SHP77 treated with DMSO at 0.1 percent for 48 hours (cell line): ENCODE measurements around the gene TSPYL6.
"Not testable (repeated sequence)": the region's sequence is repeated elsewhere in the genome, so short reads cannot be mapped to it uniquely, and the experiment has no call there.

Experiments used
- DNase-seq: peaks from one replicate; lab custom pipeline; 2025; lab: John Stamatoyannopoulos, UW

TSPYL6 gene

DNA sequence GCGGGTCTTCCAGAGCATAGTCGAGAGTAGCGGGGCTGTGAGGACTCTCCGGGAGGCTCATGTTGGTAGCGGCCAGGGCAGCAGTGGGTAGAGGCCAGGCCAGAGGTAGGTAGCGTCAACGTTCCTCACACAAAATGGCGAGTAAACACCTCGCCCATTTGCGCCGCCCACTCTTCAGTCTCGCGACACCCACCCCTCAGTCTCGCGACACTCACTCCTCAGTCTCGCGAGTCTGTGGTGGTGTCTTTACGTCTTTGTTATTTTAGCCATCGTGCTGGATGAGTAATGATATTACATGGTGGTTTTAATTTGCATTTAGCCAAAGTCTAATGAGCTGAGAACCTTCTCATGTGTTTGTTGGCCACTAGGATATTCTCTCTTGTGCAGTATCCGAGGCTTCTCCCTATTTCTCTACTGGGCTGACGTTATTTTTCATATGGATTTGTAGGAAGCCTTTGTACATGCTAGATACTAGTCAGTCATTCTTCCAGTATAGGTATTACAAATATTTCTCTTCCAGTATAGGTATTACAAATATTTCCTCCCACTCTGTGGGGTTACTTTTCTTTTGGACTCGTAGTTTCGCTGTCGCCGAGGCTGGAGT, at the start of gene TSPYL6:
Gene TSPYL6, minus strand, starts transcription at position 139 of the 604 bp plus-strand sequence. Its CDS starts 78 bp downstream, at position 61.
- DNase-seq = no peak

GRCh38 chr2:54303631-54304030, 47.6 kb upstream of the TSPYL6 start:
- no peak for DNase-seq

GRCh38 chr2:54298514-54298913, 42.5 kb upstream of the TSPYL6 start:
- no peak for DNase-seq

- no peak for DNase-seq
Measured at GRCh38 chr2:54295911-54296310, 39.9 kb upstream of the TSPYL6 start.

- not testable (repeated sequence) for DNase-seq
Measured at GRCh38 chr2:54294665-54295064, 38.6 kb upstream of the TSPYL6 start.

DNA sequence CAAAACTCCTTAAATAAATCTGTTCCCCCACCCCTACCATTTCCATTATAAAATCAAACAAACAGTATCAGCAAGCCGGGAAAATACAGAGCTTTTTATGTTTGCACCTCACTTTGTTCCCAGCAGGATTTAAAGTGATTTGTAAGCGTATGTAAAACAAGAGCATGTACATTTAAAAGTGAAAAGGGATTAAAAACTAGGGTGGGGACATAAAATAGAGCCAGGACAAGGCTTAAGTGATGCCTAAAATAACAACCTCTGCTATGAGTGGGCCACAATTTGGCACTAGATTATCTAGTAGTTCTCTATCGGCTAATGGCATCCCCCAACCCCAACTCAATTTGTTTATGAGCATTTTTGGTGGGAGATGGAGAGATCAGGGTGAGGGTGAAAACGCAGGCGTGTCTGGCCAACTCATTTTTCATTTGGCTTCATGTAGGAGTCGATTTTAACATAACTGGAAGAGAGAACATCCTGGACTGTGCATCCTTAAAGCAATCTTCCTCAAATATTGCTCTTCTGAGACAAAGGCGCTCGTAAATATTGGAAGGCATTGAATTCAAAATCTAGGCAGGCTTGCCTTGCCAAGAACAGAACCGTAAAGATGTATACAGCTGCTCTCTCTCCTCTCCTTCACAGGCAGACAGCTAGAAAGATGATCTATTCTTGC, 34.5 kb upstream of the TSPYL6 start:
- no peak for DNase-seq

DNA sequence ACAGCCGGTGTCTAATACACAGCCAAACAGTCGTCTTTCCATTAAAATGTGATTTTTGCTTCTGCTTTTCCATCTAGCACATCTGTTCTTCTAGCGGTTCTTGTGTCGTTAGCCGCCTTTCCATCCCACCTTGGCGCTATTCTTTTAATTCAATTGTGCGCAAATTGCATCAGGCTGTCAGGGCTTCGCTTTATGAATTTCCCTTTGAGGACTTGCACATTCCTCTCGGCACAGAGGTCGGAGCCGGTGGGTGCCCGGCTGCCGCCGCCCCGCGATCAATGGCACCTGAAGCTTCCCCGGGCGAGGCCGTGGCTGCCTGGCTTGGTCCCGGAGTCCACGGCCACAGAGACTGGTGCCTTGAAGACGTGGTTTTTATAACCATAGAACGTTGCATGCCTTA, 33.9 kb upstream of the TSPYL6 start:
- DNase-seq = no peak

DNA sequence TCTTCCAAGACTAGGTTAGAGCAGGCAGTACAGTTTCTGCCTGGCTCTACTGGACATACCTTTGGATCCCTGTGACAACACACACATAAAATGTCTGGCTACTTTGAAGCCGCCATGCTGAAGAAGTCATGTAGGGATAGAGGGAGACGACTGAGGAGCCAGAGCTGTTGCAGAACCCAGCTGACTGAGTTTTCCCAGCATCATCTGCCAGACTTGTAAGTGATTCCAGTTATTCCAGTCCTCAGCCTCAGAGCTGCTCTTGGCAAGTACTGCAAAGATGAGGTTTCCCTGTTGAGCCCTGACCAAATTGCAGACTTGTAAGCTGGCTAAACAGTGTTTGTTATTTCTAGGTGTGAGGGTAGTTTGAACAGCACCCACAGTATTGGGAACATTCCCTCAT, 31.5 kb upstream of the TSPYL6 start:
- DNase-seq = no peak

GRCh38 chr2:54285451-54285850, 29.4 kb upstream of the TSPYL6 start:
- DNase-seq = no peak

DNA sequence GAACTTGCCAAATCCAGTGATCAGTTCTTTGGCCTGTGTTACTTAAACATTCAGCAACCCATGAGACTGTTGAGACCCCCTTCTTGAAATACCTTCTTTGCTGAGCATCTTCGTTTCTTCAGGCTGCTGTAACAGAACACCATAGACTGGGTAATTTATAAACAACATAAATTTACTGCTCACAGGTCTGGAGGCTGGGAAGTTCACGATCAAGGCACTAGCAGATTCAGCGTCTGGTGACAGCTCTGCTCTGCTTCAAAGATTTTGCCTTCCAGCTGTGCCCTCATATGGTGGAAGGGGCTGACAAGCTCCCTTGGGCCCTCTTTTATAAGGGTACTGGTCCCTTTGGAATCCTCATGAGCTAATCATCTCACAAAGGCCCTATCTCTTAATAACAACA, 28.8 kb upstream of the TSPYL6 start:
- no peak for DNase-seq

DNA sequence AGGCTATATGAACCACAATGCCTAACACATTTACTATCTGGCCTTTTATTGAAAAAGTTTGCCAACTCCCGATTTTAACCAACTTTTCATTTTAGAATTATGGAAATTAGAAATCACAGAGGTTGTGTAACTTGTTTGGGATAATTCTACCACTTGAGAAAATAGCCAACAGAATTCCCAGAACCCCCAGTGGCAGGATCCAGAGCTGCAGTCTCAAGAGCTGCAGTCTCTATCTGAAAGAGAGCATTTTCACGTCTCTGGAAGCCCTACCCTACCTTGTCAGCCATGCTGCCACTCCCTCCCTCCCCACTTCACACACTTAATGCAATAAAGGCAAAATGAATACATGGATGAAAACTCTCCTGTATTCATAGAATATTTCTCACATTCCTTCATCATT, 23.4 kb upstream of the TSPYL6 start:
- DNase-seq = no peak

DNA sequence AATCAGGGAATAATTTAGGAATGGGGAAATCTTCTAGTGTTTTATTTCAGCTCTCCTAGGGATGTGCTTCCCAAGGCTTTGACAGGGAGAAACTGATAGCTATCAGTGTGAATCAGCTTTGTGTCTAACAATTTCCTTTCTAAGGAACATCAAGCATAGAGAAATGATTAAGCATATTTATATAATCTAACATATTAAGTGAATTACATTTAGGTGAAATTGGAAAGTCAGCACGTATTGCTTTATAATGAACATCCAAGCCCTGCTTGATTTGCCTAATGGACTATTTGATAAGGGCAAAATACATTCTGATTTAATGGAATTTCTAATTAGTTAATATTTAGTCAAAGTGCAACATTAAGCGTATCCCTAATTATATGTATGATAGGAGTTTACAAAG, 19.5 kb upstream of the TSPYL6 start:
- no peak for DNase-seq

DNA sequence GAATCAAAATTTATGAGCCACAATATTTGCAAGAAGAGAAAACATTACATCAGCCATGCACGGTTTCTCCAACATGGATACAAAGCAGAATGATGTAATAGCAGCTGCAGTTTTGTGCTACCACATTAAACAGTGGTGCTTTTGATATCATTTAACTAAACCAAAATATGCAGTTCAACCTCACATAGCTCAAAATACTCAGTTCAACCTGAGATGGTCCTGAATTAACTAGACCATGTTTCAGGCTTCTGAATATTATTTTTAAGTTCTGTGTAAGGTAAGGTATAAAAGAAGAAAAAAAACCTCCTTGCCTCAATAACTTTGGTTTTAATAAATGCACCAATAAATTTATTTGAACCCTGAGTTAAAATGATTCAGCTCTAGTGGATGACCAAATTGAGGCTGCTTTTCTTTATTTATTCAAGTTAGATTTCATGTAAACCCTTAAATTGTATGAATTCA, 18.8 kb upstream of the TSPYL6 start:
- peak; percentile 46 for DNase-seq

GRCh38 chr2:54271843-54272627, 16.0 kb upstream of the TSPYL6 start:
- no peak for DNase-seq

GRCh38 chr2:54271189-54271588, 15.2 kb upstream of the TSPYL6 start:
- no peak for DNase-seq

DNA sequence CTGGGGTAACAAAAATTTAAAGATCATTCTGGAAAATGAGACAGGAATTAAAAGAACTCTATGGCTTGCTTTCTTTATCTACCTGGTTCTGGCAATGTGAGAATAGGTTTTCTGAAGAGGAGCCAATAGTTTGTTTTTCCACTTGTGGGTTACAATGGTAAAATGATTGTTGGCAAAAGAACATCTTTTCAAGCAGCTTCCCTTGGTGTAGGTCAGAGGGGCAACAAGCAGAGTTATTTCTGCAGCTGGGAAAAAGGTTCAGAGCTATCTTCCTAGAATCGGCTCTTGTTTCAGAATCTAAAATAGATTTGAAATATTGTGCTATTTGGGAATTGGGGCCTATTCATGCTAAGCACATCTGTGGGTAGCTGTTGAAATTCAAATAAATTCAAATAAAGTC, 11.5 kb upstream of the TSPYL6 start:
- DNase-seq = no peak

GRCh38 chr2:54265081-54265480, 9.1 kb upstream of the TSPYL6 start:
- DNase-seq = not testable (repeated sequence)

- no peak for DNase-seq
Measured at GRCh38 chr2:54262015-54262765, 6.2 kb upstream of the TSPYL6 start.

- DNase-seq = no peak
Measured at GRCh38 chr2:54261537-54261936, 5.5 kb upstream of the TSPYL6 start.

GRCh38 chr2:54260241-54260595, 4.2 kb upstream of the TSPYL6 start:
- no peak for DNase-seq

- DNase-seq = no peak
Measured at GRCh38 chr2:54259413-54260240, 3.6 kb upstream of the TSPYL6 start.

GRCh38 chr2:54258166-54258565, 2.1 kb upstream of the TSPYL6 start:
- DNase-seq = no peak
